Stimulated activated CD4-positive, alpha-beta T cell treated with anti-CD3 and anti-CD28 coated beads, Interleukin-1b, Interleukin-23, amount 100 ng/mL, for 48 hours (primary cell): Measurements from ENCODE around the gene RASL11B.
"Not testable (repeated sequence)": the region's sequence is repeated elsewhere in the genome, so short reads cannot be mapped to it uniquely, and the experiment has no call there.

ENCODE experiments used
- DNase-seq: peaks from one replicate; pipeline ENCODE4 v3.0.0-alpha.2; 2020

The RASL11B gene

GRCh38 chr4:52861879-52862616, at the start of gene RASL11B:
RASL11B (plus strand) TSS chr4:52862317; CDS start chr4:52862508, 191 bp downstream.
- peak; percentile 79 for DNase-seq

GRCh38 chr4:52813546-52813945, 48.6 kb upstream of the RASL11B start:
- no peak for DNase-seq

GRCh38 chr4:52822583-52822971, 39.5 kb upstream of the RASL11B start:
- DNase-seq = no peak

- DNase-seq = peak; percentile 18
These were observed 39.0 kb upstream of the RASL11B start for GRCh38 chr4:52822972-52823701.

- DNase-seq = no peak
These were observed 38.4 kb upstream of the RASL11B start for GRCh38 chr4:52823702-52824092.

- DNase-seq = no peak
These were observed 37.9 kb upstream of the RASL11B start for GRCh38 chr4:52824270-52824602.

GRCh38 chr4:52824603-52825459, 37.3 kb upstream of the RASL11B start:
- DNase-seq = no peak

GRCh38 chr4:52825460-52826090, 36.5 kb upstream of the RASL11B start:
- no peak for DNase-seq

GRCh38 chr4:52833941-52834525, 28.1 kb upstream of the RASL11B start:
- no peak for DNase-seq

- not testable (repeated sequence) for DNase-seq
These were observed 27.3 kb upstream of the RASL11B start for GRCh38 chr4:52834641-52835456.

GRCh38 chr4:52836120-52836519, 26.0 kb upstream of the RASL11B start:
- no peak for DNase-seq

- DNase-seq = no peak
These were observed 25.4 kb upstream of the RASL11B start for GRCh38 chr4:52836678-52837077.

GRCh38 chr4:52837716-52838558, 24.2 kb upstream of the RASL11B start:
- DNase-seq = no peak

- no peak for DNase-seq
These were observed 23.2 kb upstream of the RASL11B start for GRCh38 chr4:52838729-52839586.

GRCh38 chr4:52840531-52841370, 21.4 kb upstream of the RASL11B start:
- DNase-seq = no peak

- DNase-seq = no peak
These were observed 20.2 kb upstream of the RASL11B start for GRCh38 chr4:52841682-52842456.

GRCh38 chr4:52842792-52843191, 19.3 kb upstream of the RASL11B start:
- no peak for DNase-seq

GRCh38 chr4:52843351-52843750, 18.8 kb upstream of the RASL11B start:
- no peak for DNase-seq
